IPS-11a (cell line): ENCODE data around the gene MVK.

Experiments
- H3K4me3 ChIP-seq: one replicate; pipeline ENCODE4 v1.5.1; 2013; ENCODE audit warnings: low read depth, low read length, control low read depth

Gene MVK

GRCh38 chr12:109605599-109606228 lies 32.1 kb downstream of the MVK start:
- no peak overlapping the region for H3K4me3 ChIP-seq

DNA sequence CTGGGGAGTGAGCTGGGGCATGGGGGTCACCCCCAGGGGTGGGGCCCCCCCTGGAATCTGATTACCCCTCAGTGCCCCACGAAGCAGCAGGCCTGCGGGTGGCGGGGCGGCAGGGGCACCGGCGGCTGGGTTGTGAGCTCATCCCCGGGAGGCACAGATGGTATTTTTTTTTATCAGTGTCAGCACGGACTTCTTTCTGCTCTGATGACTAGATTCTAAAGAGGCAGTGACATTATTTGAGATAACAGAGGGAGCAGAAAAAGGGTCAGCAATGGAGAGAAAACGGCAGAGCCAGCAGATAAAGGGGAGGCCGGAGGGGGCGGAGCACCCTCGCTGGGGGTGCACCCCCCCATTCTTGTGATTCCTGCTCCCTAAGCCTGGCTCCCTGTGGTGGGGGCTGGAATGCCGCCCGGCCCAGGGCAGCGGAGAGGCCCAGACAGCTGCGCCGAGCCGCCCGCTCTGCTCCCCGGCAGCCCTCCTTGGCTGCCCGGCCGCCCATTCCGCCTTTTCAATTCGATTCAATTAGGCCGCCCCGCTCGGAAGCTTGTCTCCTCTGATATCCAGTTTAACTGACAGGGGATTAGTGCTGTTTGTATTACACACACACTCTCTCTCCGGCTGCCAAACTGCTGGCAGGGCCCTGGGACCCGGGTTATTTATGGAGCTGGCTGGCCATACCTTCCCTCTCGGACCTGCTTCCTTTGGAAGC lies 32.9 kb downstream of the MVK start:
- H3K4me3 ChIP-seq, result no peak overlapping the region

DNA sequence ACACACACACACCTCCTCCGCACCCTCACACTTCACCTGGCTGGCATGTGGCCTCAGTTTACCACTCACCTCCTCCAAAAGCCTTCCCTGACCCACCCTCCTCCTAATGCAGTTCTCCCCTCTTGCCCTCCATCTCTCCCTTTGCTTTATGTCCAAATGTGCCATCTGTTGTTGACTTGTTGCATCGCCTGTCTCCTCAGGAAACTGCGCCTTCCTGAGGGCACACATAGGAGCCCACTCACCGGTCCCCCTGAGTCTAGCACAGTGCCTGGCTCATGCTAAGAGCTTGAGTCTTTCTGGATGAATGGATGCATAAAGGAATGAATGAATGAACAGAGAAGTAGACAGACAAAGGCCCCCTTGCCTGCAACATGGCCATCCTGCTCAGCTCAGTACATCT lies 34.0 kb downstream of the MVK start:
- H3K4me3 ChIP-seq, result no peak overlapping the region

DNA sequence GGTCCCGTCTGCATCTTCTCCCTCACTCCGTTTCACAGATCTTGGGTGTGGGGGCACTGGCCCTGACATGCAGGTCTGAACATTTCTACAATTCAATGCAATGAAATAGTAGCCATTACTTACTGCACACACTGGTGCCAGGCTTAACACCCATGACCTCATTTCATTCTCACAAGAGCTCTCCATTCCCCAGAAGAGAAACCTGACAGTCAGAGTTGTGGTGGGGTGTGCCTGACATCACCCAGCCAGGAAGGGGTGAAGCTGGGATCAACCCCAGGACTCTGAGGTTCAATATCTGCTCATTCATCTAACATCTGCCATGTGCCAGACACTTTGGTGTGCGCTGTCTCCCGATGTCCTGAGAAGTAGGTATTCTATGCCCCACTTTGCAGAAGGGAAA lies 34.7 kb downstream of the MVK start:
- no peak overlapping the region for H3K4me3 ChIP-seq

DNA sequence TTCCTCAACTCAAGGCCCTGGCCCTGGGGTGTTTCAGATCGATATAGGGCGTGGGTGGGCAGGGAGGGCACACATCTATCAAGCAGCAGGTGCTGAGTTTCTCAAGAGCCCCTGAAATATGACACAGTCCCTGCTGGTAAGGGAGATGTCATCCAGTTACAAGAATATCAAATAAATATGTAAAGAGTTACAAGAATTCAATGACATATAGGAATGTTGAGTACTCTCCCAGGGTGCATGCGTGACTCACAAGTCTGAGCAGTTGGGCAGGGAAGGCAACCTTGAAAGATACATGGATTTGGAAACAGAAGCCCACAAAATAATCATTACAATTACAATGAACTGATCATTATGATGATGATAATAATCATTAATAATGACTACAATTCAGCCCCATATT lies 35.2 kb downstream of the MVK start:
- H3K4me3 ChIP-seq, result no peak overlapping the region

GRCh38 chr12:109609342-109609741 lies 35.7 kb downstream of the MVK start:
- no peak overlapping the region for H3K4me3 ChIP-seq

GRCh38 chr12:109610523-109610922 lies 36.9 kb downstream of the MVK start:
- no peak overlapping the region for H3K4me3 ChIP-seq

DNA sequence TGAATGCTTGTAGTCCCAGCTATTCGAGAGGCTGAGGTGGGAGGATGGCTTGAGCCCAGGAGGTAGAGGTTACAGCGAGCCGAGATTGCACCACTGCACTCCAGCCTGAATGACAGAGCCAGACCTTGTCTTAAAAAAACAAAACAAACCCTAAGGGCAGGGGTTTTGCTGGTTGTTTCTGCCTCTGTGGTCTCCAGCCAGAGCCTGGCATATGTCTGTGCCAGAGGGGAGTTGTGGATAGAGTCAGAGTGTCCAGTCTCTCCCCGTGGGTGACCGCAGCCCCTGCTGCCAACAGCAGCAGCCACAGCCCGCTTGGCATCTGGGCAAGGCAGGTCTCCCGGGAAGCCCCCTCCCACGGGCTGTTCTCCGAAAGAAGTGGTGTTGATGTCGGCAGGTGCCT lies 37.6 kb downstream of the MVK start:
- H3K4me3 ChIP-seq, result no peak overlapping the region

DNA sequence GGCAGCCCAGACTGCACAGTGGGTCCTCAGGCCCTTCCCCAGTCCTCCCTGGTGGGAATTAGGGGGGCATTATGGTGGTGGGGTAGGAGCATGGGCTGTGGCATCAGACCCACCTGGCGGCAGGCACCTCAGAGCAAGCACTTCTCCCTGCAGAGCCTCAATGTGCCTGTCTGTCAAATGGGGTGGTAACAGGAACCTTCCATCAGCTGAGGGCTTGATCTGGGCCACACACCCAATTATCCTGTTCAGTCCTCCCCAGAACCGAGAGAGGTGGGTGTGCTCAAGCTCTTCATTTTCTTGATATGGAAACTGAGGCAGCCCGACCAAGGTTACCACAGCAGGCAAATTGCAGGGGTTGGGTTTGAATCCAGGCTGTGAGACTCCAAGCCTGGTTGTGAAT lies 38.4 kb downstream of the MVK start:
- H3K4me3 ChIP-seq, result no peak overlapping the region

DNA sequence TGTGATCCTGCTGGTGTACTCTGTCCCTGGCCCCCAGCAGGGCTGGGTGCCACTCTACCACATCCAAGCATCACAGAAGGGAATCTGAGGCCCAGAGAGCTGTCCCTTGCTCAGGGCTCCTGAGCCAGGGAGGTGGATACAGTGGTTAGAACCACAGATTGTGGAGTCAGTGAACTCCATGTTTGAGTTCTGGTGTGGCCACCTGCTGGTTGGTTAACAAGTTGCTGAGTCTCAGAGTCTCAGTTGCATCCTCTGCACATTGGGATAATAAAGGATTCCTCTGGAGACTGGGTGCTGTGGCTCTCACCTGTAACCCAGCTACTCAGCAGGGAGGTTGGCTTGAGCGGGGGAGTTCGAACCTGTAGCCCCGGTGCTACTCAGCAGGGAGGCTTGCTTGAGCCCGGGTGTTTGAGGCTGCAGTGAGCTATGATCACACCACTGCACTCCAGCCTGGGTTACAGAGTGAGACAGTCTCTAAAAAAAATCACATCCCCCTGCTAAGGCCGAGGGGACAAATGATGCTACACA lies 39.4 kb downstream of the MVK start:
- H3K4me3 ChIP-seq, result no peak overlapping the region

DNA sequence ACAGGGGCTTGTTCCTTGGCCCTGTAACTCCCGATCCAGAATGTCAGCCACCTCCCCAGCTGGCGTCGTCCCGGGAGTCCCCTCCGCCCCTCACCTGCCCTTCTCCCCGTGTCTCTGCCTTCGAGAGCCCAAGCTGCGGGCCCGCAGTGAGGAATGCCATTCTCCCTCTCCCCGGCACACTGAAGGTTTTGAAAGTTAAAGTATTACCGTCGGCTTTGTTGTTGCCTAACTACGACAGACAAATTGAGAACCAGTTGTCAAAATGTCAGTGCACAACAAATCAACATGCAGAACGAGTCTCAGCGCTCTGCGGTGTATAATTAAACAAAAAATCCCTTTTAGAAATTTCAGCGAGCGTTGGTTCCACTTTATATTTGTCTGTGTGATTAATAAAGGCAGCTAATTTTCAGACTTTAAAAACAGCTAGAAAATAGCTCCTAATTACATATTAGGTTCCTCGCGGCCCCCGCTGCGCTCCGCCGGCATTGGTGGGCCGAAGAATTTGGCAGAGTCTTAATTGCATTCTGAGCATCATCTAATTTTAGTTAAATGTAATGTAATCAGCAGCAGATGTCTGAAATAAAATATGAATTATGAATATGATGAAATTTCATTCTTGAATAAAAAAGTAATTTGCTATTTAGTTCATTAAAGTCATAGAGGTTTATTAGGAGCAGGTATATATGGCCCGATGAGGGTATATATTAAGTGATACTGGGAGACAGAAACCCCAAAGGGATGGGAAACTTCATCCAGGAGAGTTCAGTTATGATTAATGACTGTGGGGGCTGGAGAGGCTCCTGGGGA lies 40.3 kb downstream of the MVK start:
- no peak overlapping the region for H3K4me3 ChIP-seq

GRCh38 chr12:109615556-109616229 lies 42.1 kb downstream of the MVK start:
- H3K4me3 ChIP-seq, result no peak overlapping the region

- H3K4me3 ChIP-seq, result no peak overlapping the region
Measured at GRCh38 chr12:109617491-109617890, 43.9 kb downstream of the MVK start.

DNA sequence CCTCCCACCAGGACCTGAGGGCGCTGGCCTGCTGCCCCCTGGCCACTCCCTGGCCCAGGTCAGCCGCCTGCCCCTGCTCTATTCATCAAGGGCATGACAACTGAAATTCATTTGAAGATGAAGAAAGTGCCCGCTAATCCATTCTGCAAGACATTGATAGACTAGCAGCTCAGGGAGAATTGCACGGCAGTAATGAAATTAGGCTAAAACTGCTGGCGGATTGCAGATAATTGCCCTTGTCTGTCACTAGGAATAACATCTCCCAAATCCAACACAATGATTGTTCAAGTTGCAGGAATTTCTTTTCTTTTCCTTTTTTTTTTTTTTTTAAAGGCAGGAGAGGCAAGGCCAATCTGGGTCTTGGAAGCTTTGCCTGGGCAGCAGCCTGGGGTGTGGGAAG lies 44.5 kb downstream of the MVK start:
- no peak overlapping the region for H3K4me3 ChIP-seq

DNA sequence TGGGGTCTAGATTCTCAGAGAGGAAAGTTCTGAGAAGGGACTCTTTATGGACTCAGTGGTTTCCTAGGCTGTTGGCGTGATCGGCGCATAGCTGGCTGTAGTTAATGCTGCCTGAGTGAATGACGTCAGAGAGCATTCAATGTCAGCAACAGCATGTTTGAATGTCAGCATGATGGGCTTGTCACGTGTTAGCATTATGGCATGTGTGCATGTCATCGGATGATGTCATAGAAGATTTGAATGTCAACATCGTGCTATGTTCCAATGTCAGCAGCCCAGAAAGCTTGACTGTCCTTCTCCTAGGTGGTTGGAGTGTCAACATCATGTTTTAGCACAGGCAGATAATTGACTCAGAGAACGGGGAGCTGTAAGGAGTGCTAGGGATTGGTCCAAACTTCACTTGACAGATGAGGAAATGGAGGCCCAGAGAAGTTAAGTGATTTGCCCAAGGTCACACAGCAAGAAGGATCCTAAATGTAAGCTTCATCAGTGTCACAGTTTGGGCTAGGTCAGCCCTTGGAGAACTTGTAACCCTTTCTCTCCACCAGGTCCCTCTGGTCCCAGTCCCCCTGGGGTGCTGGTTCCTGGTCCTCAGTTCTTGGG lies 45.5 kb downstream of the MVK start:
- no peak overlapping the region for H3K4me3 ChIP-seq

DNA sequence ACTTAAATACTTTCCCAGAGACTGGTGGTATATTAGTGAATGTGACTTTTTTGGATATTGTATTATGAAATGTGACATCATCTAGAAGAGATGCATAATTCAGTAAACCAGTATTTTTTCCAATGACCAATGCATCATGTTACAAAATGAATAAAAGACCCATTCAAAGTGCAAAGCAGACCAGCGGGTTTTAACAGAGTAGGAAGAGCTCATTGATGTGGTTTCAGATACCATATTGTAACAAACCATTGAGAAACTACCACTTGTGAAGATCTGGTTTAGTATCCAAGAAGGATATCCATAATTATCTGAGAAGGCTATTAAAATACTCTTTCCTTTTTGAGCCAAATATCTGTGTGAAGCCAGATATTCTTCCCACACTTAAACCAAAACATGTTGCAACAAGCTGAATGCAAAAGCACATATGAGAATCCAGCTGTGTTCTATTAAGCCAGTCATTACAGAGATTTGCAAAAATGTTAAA lies 47.7 kb downstream of the MVK start:
- H3K4me3 ChIP-seq, result no peak overlapping the region

- H3K4me3 ChIP-seq, result no peak overlapping the region
Measured at GRCh38 chr12:109621901-109622364, 48.3 kb downstream of the MVK start.

- no peak overlapping the region for H3K4me3 ChIP-seq
Measured at GRCh38 chr12:109624467-109624866, 50.9 kb downstream of the MVK start.

DNA sequence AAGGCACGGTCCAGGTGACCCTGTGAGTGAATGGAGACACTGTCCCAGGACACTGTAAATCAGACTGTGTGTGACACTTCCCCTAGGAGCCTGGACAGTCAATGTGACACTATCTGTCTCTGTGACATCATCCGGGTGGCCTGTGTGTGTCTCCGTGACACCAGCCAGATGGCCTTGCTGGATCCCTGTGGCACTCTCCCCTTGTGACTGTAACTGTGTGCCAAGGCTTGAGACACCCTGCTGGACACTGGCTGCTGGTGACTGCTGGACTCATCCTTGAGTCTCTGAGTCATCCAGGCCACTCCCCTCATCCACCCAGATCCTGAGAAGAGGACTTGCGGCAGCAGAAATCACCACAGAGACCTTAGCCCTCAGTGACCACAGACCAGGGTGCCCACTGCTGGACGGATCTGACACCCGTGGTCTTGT lies 51.6 kb downstream of the MVK start:
- H3K4me3 ChIP-seq, result no peak overlapping the region

DNA sequence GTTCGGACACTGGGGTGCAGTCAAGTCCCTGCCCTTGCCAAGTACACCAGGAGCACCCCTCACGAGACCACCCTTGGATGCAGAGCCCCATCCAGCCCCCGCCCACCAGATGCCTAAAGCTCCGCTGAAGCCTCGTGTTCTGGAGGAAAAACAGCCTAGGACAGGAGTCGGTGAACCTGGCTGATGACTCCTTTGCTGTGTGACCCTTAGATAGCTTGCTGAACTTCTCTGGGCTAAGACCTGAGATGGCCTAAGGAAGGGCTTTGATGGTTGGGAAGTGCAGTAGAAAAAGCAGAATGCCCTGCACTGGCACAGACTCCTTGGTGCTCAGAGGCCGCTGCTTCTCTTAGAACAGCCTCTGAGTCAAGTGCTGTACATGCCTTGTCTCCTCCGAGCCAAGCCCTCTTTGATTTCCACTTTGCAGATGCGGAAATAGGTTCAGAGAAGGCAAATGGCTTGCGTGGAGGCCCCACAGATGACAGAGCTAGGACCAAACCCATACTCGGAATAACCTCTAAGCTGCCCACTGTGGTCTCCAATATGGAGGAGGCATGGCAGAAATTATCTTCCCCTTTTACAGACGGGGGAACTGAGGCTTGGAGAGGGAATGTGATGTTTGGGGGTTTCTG lies 52.3 kb downstream of the MVK start:
- no peak overlapping the region for H3K4me3 ChIP-seq
